Kidney epithelial cell (primary cell): ENCODE results near the gene EEF1AKMT2. TPM values are rescaled to one million over a fixed set of nuclear protein-coding genes. Genes with fewer than 3 reads are reported as not detected.
"Not testable (repeated sequence)": the region's sequence is repeated elsewhere in the genome, so short reads cannot be mapped to it uniquely, and the experiment has no call there.

ENCODE experiments used
- DNase-seq: peaks from one replicate; pipeline ENCODE4 v3.0.0-alpha.2; 2010; ENCODE audit warnings: low read depth
- H3K27me3 ChIP-seq: 2 replicates; pipeline ENCODE4 v1.6.0; 2011; ENCODE audit warnings: low read length; ENCODE audit not compliant: control insufficient read depth, insufficient read depth
- H3K36me3 ChIP-seq: 2 replicates; pipeline ENCODE4 v1.5.1; 2011; ENCODE audit warnings: low read length; ENCODE audit not compliant: control insufficient read depth, insufficient read depth
- H3K4me3 ChIP-seq: 2 replicates; pipeline ENCODE4 v1.5.1; 2011; ENCODE audit warnings: low read depth, mild to moderate bottlenecking, control low read depth, low read length
- total RNA-seq: library from RNA; depleted of rRNA; stranded (reverse); fragments of >200 nt; gene quantifications from 2 replicates; pipeline ENCODE4 v1.2.3, GENCODE V29; 2015
- TF ChIP-seq, protein P1 (sequence below): IDR thresholded peaks from 2 replicates; pipeline ENCODE4 v1.5.1; 2011; ENCODE audit warnings: mild to moderate bottlenecking, moderate library complexity, low read length, control low read depth, inconsistent platforms; ENCODE audit not compliant: insufficient read depth, poor library complexity, severe bottlenecking

The EEF1AKMT2 gene
- total RNA-seq, 1 donor from 2014 or later = 13.5 TPM

DNA sequence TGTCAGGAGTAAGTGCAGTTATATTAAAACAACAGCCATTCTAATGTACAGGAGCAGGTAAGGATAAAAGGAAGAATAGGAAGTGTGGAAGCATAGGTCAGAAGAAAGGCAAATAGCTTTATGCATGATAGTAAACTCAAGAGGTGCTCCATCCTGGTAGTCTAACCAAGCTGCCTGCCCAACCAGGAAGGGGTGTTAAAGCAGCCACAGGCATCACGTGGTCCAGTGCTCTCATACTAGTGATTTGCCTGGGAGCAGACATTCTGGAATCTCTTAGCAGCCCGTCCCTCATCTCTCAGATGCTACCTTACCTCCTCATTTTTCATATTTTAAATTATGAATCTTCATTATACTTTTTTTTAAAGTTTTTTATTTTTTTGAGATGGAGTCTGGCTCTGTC, 28.4 kb upstream of the EEF1AKMT2 start:
- Histone ChIP-seq H3K4me3 (no peak overlapping the region), H3K36me3 (no peaks in the 10 kb centered on the region), H3K27me3 (no peaks in the 10 kb centered on the region)
- DNase-seq = no peak
- TF ChIP-seq, protein P1, sequence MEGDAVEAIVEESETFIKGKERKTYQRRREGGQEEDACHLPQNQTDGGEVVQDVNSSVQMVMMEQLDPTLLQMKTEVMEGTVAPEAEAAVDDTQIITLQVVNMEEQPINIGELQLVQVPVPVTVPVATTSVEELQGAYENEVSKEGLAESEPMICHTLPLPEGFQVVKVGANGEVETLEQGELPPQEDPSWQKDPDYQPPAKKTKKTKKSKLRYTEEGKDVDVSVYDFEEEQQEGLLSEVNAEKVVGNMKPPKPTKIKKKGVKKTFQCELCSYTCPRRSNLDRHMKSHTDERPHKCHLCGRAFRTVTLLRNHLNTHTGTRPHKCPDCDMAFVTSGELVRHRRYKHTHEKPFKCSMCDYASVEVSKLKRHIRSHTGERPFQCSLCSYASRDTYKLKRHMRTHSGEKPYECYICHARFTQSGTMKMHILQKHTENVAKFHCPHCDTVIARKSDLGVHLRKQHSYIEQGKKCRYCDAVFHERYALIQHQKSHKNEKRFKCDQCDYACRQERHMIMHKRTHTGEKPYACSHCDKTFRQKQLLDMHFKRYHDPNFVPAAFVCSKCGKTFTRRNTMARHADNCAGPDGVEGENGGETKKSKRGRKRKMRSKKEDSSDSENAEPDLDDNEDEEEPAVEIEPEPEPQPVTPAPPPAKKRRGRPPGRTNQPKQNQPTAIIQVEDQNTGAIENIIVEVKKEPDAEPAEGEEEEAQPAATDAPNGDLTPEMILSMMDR = no peak

- Histone ChIP-seq H3K27me3 (no peaks in the 10 kb centered on the region), H3K4me3 (peak overlapping the region; percentile 68), H3K36me3 (no peaks in the 10 kb centered on the region)
- no peak for DNase-seq
- TF ChIP-seq, protein P1 = no peak
Measured at GRCh38 chr10:124802313-124802675, 10.6 kb upstream of the EEF1AKMT2 start.

DNA sequence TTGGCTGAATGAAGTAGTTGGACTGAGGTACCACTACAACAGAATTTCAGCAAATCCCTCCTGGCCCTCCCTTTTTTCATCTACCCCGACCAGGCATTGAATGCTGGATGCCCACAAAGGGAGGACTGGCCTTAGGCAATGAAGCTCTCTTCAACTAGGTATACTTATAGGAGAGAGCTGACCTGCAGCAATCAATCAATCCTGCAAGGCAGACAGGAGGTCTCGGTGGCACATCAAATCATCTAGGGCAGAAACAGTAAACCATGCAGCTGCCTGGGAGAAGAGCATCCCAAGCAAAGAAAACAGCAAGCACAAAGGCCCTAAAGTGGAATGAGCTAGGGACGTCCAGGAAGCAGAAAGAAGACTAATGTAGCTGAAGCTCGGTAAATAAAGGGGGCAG, 7.5 kb upstream of the EEF1AKMT2 start:
- H3K27me3 ChIP-seq = no peaks in the 10 kb centered on the region

DNA sequence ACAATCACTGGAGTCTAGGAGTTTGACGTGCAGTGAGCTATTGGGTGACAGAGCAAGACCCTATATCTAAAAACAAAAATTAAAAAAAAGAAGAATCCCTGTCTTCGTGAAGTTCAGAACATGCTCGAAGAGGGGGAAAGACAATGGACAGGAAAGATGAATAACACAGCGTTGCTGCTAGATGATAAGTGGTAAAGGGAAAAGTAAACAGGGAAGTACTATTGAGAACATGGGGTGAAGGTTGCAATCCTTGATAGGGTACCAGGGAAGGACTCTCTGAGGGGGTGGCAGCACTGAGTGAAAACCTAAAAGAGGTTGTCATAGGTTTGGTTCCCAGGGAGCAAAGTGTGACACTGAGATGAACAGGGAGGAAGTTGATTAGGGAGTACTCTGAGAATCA, 7.1 kb upstream of the EEF1AKMT2 start:
- Histone ChIP-seq H3K27me3 (no peaks in the 10 kb centered on the region), H3K4me3 (no peak overlapping the region), H3K36me3 (no peaks in the 10 kb centered on the region)
- no peak for DNase-seq
- TF ChIP-seq, protein P1 = no peak

More for the DNA sequence above, 7.5 kb upstream of the EEF1AKMT2 start:
- Histone ChIP-seq H3K4me3 (no peak overlapping the region), H3K36me3 (no peaks in the 10 kb centered on the region)
- TF ChIP-seq, protein P1 = no peak
- DNase-seq = no peak

- Histone ChIP-seq H3K4me3 (no peak overlapping the region), H3K27me3 (no peaks in the 10 kb centered on the region), H3K36me3 (no peaks in the 10 kb centered on the region)
- TF ChIP-seq, protein P1 = no peak
- DNase-seq = no peak
Measured at GRCh38 chr10:124798364-124798763, 6.7 kb upstream of the EEF1AKMT2 start.

DNA sequence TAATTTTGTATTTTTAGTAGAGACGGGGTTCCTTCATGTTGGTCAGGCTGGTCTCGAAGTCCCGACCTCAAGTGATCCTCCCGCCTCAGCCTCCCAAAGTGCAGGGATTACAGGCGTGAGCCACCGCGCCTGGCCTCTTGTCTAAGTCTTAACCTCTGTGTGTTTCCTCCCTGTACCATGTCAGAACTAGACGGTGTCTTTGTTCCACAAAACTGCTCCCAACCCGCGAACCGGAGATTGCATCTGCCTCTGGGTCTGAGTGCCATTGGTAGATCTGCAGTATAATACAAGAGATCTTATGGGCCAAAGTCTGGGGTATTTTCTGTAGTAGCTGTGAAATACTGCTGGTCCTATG, 1.3 kb upstream of the EEF1AKMT2 start:
- Histone ChIP-seq H3K4me3 (no peak overlapping the region), H3K27me3 (no peaks in the 10 kb centered on the region), H3K36me3 (peaks cover 1% of the 10 kb centered on the region)
- TF ChIP-seq, protein P1 = no peak
- DNase-seq = no peak

GRCh38 chr10:124782900-124783299, 8.8 kb downstream of the EEF1AKMT2 start:
- H3K36me3 ChIP-seq, DNase-seq, H3K4me3 ChIP-seq, H3K27me3 ChIP-seq: not testable (repeated sequence)
